Activated CD4-positive, alpha-beta T cell treated with anti-CD3 and anti-CD28 coated beads for 24 hours (primary cell): ENCODE results near the gene C12orf57.

ENCODE experiments used
- DNase-seq, 2 donors: peaks; one replicate each; pipeline ENCODE4 v3.0.0-alpha.2; 2020; ENCODE audit warnings: low read depth in 2 of 2

The C12orf57 gene

GRCh38 chr12:6917491-6918231, 26.2 kb upstream of the C12orf57 start:
- no peak for DNase-seq

GRCh38 chr12:6919588-6919987, 24.2 kb upstream of the C12orf57 start:
- no peak for DNase-seq

- DNase-seq: no peak
Observed at GRCh38 chr12:6921539-6921938, 22.3 kb upstream of the C12orf57 start.

- no peak for DNase-seq
Observed at GRCh38 chr12:6921996-6922946, 21.6 kb upstream of the C12orf57 start.

GRCh38 chr12:6923003-6923732, 20.7 kb upstream of the C12orf57 start:
- DNase-seq: no peak

GRCh38 chr12:6923851-6924250, 20.0 kb upstream of the C12orf57 start:
- DNase-seq: no peak

GRCh38 chr12:6925239-6925539, 18.6 kb upstream of the C12orf57 start:
- DNase-seq: no peak

GRCh38 chr12:6925540-6926279, 18.1 kb upstream of the C12orf57 start:
- no peak for DNase-seq

GRCh38 chr12:6927379-6928021, 16.3 kb upstream of the C12orf57 start, which contains the start of gene ATN1:
Gene ATN1 (plus strand): TSS chr12:6927959. CDS start chr12:6934002, 6,043 bp downstream.
- DNase-seq: no peak

GRCh38 chr12:6928022-6928702, 15.7 kb upstream of the C12orf57 start:
- DNase-seq: no peak

- no peak for DNase-seq
Observed at GRCh38 chr12:6928703-6929407, 15.0 kb upstream of the C12orf57 start.

- DNase-seq: no peak
Observed at GRCh38 chr12:6929466-6930452, 14.1 kb upstream of the C12orf57 start.

- no peak for DNase-seq
Observed at GRCh38 chr12:6932766-6933165, 11.1 kb upstream of the C12orf57 start.

- no peak for DNase-seq
Observed at GRCh38 chr12:6934110-6934509, 9.7 kb upstream of the C12orf57 start.

- no peak for DNase-seq
Observed at GRCh38 chr12:6935371-6936193, 8.2 kb upstream of the C12orf57 start.

GRCh38 chr12:6936194-6936635, 7.6 kb upstream of the C12orf57 start:
- no peak for DNase-seq

GRCh38 chr12:6936636-6937480, 7.0 kb upstream of the C12orf57 start:
- DNase-seq: no peak
